Spleen (tissue), 11 donors: ENCODE results near the gene IFT81. TPM values are rescaled to one million over a fixed set of nuclear protein-coding genes. Genes with fewer than 3 reads are reported as not detected.
"Not testable (repeated sequence)": the region's sequence is repeated elsewhere in the genome, so short reads cannot be mapped to it uniquely, and the experiment has no call there.

ENCODE experiments used
- DNase-seq: peaks from one replicate; pipeline ENCODE4 v3.0.0-alpha.2; 2020
- H3K27ac ChIP-seq, 8 donors: fragments of 200-600 bp; sonication (generic) in 7 of 8; 1 replicate in 4 of 8; 2 replicates in 4 of 8; pipeline versions ENCODE4 v1.5.0 to v1.8.0; 2016 to 2021; ENCODE audit warnings: inconsistent platforms in 4 of 8, mild to moderate bottlenecking in 4 of 8, moderate library complexity in 1 of 8
- H3K27me3 ChIP-seq, 7 donors: fragments of 200-600 bp; sonication (generic) in 6 of 7; replicated peaks in 1 of 7; 1 replicate in 4 of 7; 2 replicates in 3 of 7; pipeline versions ENCODE4 v1.5.0 to v1.8.0; 2016 to 2021; ENCODE audit warnings: inconsistent platforms in 3 of 7, mild to moderate bottlenecking in 1 of 7
- H3K36me3 ChIP-seq, 6 donors: fragments of 200-600 bp; sonication (generic) in 5 of 6; 1 replicate in 4 of 6; 2 replicates in 2 of 6; pipeline versions ENCODE4 v1.5.0 to v1.8.0; 2016 to 2021; ENCODE audit warnings: inconsistent platforms in 2 of 6
- H3K4me1 ChIP-seq, 6 donors: fragments of 200-600 bp; sonication (generic) in 5 of 6; 1 replicate in 3 of 6; 2 replicates in 3 of 6; pipeline versions ENCODE4 v1.5.0 to v1.8.0; 2016 to 2021; ENCODE audit warnings: inconsistent platforms in 3 of 6
- H3K4me3 ChIP-seq, 8 donors: fragments of 200-600 bp; sonication (generic) in 7 of 8; 1 replicate in 4 of 8; 2 replicates in 4 of 8; pipeline versions ENCODE4 v1.5.0 to v1.8.0; 2016 to 2021; ENCODE audit warnings: inconsistent platforms in 4 of 8, mild to moderate bottlenecking in 4 of 8, moderate library complexity in 2 of 8
- H3K9me3 ChIP-seq, 8 donors: fragments of 200-600 bp; sonication (generic) in 7 of 8; 1 replicate in 4 of 8; 2 replicates in 4 of 8; pipeline versions ENCODE4 v1.5.0 to v1.8.0; 2016 to 2021; ENCODE audit warnings: inconsistent platforms in 4 of 8
- POLR2A ChIP-seq, 3 donors: fragments of 450-650 bp; IDR thresholded peaks; one replicate each; pipeline ENCODE4 v1.5.1; 2017; ENCODE audit warnings: antibody characterized with exemption in 3 of 3, mild to moderate bottlenecking in 1 of 3
- POLR2AphosphoS5 ChIP-seq, 3 donors: sonication (generic); formaldehyde crosslinking; IDR thresholded peaks; one replicate each; pipeline ENCODE4 v1.5.1; 2017; ENCODE audit warnings: antibody characterized with exemption in 3 of 3
- WGBS, 5 donors: extraction: QIAGEN DNeasy Blood & Tissue Kit in 3 of 5; methylation state at CpG; one replicate each; pipeline versions ENCODE4 v1.1.5 to v1.1.7; 2013 to 2018; 5-methylcytosine and 5-hydroxymethylcytosine counted together
- intact Hi-C: fragments of 100-400 bp; cut with DNase I; formaldehyde crosslinking; loops from one replicate; pipeline ENCODE4 v1.15.0; 2023; ENCODE audit warnings: low total_unique reads
- polyA plus RNA-seq, 3 donors: library from polyadenylated mRNA; stranded (reverse); fragments of 200-250 nt; gene quantifications; one replicate each; pipeline ENCODE4 v1.2.1, GENCODE V29; 2013
- total RNA-seq, 7 donors: library from RNA; depleted of rRNA in 3 of 7; stranded (reverse); fragments of >200 nt in 3 of 7; fragmentation: NEBNext Ultra II Directional in 4 of 7; extraction: Animal tissue kit (Norgen Biotek cat#: 25700) in 4 of 7; gene quantifications; one replicate each; pipeline versions ENCODE4 v1.1.0 to v1.2.1, GENCODE V29; 2016 to 2021
- TF ChIP-seq, protein P1 (sequence below), 11 experiments: fragments of 200-600 bp in 7 of 11; fragments of 450-650 bp in 4 of 11; sonication (generic) in 4 of 11; IDR thresholded peaks in 8 of 11; conservative IDR thresholded peaks in 3 of 11; 1 replicate in 7 of 11; 2 replicates in 4 of 11; pipeline versions ENCODE4 v1.4.0 to v1.8.0; 2016 to 2021; ENCODE audit warnings: antibody characterized with exemption in 11 of 11, inconsistent platforms in 4 of 11, mild to moderate bottlenecking in 1 of 11
- donor health status: healthy with polysubstance abuse.
- donor health status: DM: no; HTN: no; CAD: no; lungs with moderate emphysema.
- donor health status: DM: no; HTN: no; CAD: no.
- donor health status: Bipolar disorder and iron deficiency.
- donor health status: healthy.
- donor health status: DM: no; HTN: no; CAD: no.
- donor health status: DM: yes; HTN: yes; CAD: no.

The IFT81 gene
- total and polyA plus RNA-seq, 10 donors, result 1.8 to 10.1 (median 5.2) TPM

DNA sequence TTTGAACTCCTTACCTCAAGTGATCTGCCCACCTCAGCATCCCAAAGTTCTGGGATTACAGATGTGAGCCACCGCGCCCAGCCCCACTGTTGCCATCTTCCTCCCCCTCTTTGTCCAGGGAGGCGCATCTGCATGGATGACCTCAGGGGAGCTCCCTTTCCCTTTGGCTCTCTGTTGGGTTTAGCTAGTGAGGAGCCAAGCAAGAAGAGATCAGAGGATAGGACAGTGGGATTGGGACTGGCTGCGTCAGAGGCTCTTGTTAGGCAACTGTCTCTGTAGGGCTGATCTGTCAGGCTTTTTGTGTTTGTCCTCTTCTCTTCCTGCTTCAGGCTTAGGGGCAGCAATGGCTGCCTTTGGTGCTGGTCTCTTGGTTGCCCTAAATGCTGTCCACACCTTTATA is 8.5 kb upstream of the IFT81 start:
- no peaks in the 10 kb centered on the region for H3K9me3 ChIP-seq
- no peak overlapping the region for H3K4me3 ChIP-seq
- 92 to 98% (median 94%) methylated on average over 4 of the region's 4 CpGs for WGBS, 5 donors
- TF ChIP-seq POLR2A (IDR thresholded peaks at IDR 0.05), result no peak
- no peak for TF ChIP-seq POLR2AphosphoS5 (IDR thresholded peaks at IDR 0.05)
- TF ChIP-seq, protein P1, sequence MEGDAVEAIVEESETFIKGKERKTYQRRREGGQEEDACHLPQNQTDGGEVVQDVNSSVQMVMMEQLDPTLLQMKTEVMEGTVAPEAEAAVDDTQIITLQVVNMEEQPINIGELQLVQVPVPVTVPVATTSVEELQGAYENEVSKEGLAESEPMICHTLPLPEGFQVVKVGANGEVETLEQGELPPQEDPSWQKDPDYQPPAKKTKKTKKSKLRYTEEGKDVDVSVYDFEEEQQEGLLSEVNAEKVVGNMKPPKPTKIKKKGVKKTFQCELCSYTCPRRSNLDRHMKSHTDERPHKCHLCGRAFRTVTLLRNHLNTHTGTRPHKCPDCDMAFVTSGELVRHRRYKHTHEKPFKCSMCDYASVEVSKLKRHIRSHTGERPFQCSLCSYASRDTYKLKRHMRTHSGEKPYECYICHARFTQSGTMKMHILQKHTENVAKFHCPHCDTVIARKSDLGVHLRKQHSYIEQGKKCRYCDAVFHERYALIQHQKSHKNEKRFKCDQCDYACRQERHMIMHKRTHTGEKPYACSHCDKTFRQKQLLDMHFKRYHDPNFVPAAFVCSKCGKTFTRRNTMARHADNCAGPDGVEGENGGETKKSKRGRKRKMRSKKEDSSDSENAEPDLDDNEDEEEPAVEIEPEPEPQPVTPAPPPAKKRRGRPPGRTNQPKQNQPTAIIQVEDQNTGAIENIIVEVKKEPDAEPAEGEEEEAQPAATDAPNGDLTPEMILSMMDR (IDR thresholded peaks at IDR 0.05 in 8 of 11, conservative IDR thresholded peaks at IDR 0.05 in 3 of 11), result no peak
- intact Hi-C loops, result no loop called here
- no peaks in the 10 kb centered on the region for H3K4me1 ChIP-seq
- no peak overlapping the region for H3K27ac ChIP-seq
- no peak for DNase-seq
- H3K36me3 ChIP-seq, result no peaks in the 10 kb centered on the region
- H3K27me3 ChIP-seq, result no peaks in the 10 kb centered on the region

DNA sequence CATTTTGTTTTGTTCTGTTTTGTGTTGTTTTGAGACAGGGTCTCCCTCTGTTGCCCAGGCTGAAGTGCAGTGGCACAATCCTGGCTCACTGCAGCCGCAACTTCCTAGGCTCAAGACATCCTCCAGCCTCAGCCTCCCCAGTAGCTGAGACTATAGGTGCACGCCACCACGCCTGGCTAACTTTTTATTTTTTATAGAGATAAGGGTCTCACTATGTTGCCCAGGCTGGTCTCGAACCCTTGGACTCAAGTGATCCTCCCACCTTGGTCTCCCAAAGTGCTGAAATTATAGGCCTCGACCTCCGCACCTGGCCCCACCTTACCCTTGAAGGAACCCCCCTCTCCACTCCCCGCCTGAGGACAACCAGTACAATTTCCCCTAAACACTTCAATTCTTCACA is 7.5 kb upstream of the IFT81 start:
- DNase-seq, result no peak
- no peak for TF ChIP-seq POLR2A (IDR thresholded peaks at IDR 0.05)
- 88 to 95% (median 91%) methylated on average over 7 of the region's 7 CpGs for WGBS, 5 donors
- no peaks in the 10 kb centered on the region for H3K4me1 ChIP-seq
- intact Hi-C loops, result no loop called here
- H3K36me3 ChIP-seq, result no peaks in the 10 kb centered on the region
- no peaks in the 10 kb centered on the region for H3K9me3 ChIP-seq
- H3K4me3 ChIP-seq, result no peak overlapping the region
- H3K27me3 ChIP-seq, result no peaks in the 10 kb centered on the region
- H3K27ac ChIP-seq, result no peak overlapping the region

DNA sequence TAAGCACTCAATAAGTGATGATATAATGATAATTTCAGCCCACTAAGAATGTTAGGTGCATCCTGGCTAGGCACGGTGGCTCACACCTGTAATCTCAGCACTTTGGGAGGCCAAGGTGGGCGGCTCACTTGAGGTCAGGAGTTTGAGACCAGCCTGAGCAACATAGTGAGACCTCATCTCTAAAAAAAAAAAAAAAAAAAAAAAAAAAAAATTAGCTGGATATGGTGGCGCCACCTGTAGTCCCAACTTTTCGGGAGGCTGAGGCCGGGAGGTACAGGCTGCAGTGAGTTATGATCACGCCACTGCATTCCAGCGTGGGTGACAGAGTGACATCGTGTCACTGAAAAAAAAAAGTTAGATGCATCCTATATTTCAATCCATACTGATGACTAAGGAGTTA is 6.9 kb upstream of the IFT81 start:
- H3K9me3 ChIP-seq, H3K4me3 ChIP-seq, H3K27ac ChIP-seq, H3K27me3 ChIP-seq, intact Hi-C loops, H3K36me3 ChIP-seq, H3K4me1 ChIP-seq, DNase-seq: not testable (repeated sequence)
- 83 to 88% (median 86%) methylated on average over 8 of the region's 8 CpGs for WGBS, 5 donors

DNA sequence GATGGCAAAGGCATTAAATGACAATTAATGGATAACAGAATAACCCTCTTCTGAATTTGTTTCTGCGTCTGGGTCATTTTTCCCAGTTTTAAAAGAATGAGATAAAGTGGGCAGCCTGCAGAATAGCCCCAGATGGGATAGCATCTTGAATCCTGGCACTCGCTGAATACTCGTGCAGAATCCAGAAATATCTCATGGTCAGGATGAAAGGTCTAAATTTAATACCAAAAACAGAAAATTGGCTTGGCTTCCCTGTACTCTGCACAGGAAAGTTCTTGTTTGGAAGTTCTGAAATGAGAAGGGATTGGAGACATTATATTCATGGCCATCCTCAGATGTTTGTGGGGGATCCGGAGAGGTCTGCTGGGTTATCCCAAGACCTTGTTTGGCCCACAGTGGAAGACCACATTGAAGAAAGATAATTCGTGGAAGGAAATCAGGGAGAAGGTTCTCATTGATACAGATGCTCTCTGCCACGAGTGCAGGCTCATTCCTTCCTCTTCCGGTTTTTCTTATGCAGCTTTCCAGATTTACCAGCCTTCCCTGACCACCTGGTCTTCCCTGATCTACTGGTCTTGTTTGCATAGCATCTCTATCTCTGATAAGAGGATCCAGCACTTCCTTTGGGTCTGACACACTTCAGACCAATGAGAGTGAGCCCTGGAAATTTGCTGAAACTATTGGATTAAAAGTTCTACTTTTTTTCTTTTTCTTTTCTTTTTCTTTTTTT is 6.0 kb upstream of the IFT81 start:
- no peaks in the 10 kb centered on the region for H3K4me1 ChIP-seq
- H3K27ac ChIP-seq, result no peak overlapping the region
- H3K27me3 ChIP-seq, result no peaks in the 10 kb centered on the region
- TF ChIP-seq, protein P1 (IDR thresholded peaks at IDR 0.05 in 8 of 11, conservative IDR thresholded peaks at IDR 0.05 in 3 of 11), result no peak
- no peak for TF ChIP-seq POLR2A (IDR thresholded peaks at IDR 0.05)
- no peak for TF ChIP-seq POLR2AphosphoS5 (IDR thresholded peaks at IDR 0.05)
- H3K4me3 ChIP-seq, result no peak overlapping the region
- intact Hi-C loops, result no loop called here
- no peaks in the 10 kb centered on the region for H3K9me3 ChIP-seq
- 40 to 56% (median 47%) methylated on average over 7 of the region's 7 CpGs for WGBS, 5 donors
- no peaks in the 10 kb centered on the region for H3K36me3 ChIP-seq
- DNase-seq, result no peak

DNA sequence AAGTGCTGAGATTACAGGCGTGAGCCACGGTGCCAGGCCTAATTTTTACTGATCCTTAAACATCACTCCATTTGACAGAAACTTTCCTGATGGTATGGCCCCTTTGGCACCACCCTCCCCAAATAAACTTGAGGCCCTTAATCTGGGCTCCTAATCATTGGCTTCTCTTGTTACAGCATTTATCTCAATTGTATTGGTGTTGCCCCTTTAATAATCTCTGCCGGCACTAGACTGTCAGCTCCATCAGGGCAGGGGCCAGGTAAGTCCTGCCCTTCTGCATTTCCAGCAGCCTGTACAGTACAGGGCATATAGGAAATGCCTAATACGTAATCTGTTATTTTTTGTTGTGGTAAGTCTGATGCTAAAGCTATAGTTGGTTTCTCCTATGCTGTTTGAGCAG is 1.2 kb upstream of the IFT81 start:
- no peaks in the 10 kb centered on the region for H3K36me3 ChIP-seq
- TF ChIP-seq POLR2A (IDR thresholded peaks at IDR 0.05) (no peak), POLR2AphosphoS5 (IDR thresholded peaks at IDR 0.05) (no peak)
- TF ChIP-seq, protein P1 (IDR thresholded peaks at IDR 0.05 in 8 of 11, conservative IDR thresholded peaks at IDR 0.05 in 3 of 11), result no peak
- no peak overlapping the region for H3K4me3 ChIP-seq
- WGBS, 5 donors, result 91 to 97% (median 93%) methylated on average over 4 of the region's 4 CpGs
- H3K27ac ChIP-seq, result no peak overlapping the region
- DNase-seq, result no peak
- H3K4me1 ChIP-seq, result peaks cover 3 to 25% (median 20%) of the 10 kb centered on the region in 6 donors
- no peaks in the 10 kb centered on the region for H3K27me3 ChIP-seq
- H3K9me3 ChIP-seq, result no peaks in the 10 kb centered on the region
- intact Hi-C loops, result no loop called here
